ENCODE results near the gene RAC3.

RAC3 gene

GRCh38 chr17:82058230-82058854, 26.9 kb downstream of the RAC3 start:
- DNase-seq, result no peak

DNA sequence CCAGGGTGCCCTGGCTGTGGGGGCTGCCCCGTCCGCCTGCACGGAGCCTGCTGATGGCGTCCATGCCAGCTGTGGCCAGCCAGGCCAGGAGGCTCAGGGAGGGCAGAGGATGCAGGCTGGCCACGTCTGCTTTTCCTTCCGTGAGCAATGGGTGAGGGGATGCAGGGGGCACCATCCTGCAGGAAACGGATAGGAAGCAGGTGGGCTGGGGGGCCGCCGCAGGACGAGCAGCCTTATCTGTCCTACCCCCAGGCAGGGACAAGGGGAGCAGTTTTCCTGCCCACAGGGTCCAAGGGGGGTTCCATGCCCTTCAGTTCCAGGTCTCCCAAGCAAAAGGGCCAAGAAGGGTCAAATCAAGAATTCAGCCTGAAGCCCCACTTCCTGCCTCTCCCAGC, 27.4 kb downstream of the RAC3 start:
- no peak for DNase-seq

DNA sequence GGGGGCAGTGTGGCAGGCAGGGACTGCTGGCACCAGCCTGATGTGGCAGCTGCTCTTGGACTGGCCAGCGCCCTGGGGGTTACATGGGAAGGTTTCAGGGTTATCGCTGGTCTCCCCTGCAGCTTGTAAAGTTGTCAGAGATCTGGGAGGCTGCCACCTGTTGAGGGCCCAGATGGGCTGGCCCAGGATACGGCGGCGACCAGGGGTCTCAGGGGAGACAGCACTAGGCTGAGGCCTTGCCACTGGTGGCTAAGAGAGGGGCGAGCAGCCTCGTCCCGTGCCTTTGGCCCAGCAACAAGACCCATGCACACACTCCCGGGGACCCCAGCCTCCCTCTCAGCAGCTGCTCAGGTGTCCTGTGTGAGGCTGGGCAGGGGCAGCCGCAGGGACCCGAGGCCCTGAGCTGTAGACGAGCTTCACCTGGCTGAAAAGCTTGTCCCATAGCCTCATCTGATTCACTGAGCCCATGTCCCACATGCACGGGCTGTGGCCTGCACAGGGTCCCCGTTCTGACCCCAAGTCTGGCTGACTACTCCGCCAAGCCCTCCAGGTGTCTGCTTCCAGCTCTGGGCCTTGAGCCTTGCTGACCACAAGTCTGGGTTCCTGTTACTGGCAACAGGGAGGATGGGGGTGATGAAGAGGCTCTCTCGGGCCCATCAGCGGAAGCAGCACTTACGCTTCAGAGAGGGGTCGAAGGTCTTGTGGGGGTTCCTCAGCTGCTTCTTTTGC, 28.0 kb downstream of the RAC3 start:
- no peak for DNase-seq

DNA sequence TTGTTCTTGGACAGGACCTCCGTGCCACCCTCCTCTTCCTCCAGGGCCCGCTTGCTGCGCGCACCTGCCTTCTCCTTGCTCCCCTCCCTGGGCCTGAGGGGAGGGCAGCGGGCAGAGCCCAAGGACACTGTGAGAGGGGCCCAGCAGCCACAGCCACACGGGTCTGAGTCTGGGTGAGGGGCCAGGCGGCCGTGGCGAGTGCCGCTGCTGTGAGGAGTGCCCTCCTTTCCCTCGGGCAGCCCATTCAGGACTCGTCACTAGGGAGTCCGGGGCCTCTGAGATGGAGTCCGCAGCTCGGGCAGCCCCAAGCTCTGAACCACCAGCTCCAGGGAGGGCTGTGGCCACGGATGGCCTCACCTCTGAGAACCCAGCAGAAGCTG, 28.5 kb downstream of the RAC3 start:
- DNase-seq, result no peak

DNA sequence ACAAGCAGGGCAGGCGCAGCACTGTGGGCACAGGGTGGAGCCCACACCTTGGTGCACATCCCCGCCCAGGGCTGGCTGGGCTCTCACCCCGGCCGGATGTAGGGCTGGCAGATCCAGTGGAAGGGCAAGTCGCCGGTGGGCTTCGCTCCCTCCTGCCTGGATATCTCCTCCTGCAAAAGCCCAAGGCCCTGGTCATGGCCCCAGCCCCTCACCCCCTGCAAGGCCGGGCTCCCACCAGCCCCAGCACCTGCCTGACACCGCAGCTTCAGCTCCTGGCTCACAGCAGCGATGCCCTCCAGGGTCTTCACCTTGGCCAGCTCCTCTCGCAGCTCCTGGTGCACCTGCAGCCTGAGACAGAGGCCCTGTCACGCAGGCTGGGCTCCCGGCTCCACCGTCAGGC, 29.1 kb downstream of the RAC3 start:
- DNase-seq, result no peak

DNA sequence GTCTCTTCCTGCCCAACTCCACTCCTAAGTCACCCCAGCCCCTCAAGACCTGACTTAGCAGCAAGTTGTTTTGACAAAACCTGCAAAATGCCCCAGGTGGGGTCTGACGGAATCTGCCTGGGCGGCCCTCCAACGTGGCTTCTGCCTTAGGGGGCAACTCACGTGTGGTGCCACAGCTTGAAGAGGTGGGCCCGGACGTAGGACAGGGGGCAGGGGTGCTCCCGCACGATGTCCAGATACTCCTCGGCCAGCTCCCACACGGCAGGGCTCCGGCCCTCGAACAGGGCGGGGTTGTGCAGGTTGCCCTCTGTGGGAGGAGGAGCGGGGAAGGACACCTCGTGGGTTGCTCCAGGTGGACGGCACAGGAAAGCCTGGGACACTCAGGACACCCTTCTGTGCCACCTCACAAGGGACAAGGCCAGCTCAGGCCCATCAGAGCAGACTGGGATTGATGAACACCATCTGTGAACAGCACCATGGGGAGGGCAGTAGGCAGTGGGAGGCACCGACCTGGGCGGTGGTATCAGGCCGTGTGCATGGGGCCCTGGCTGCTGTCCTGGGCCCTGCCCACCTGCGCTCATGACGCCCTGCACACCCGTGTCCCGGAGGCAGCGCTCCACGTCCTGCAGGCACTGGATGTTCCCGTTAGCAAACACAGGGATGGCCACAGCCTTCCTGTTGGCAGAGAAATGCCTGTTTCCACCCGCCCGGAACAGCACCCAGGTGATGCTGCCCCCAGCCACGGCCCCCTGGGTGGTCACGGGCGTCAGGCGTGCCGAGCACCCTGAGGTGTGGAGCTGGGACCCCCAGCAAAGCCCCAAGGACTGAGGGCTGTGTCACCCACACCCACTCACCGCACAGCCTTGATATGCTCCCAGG, 29.8 kb downstream of the RAC3 start:
- no peak for DNase-seq

GRCh38 chr17:82062076-82062983, 30.9 kb downstream of the RAC3 start:
- DNase-seq, result no peak

DNA sequence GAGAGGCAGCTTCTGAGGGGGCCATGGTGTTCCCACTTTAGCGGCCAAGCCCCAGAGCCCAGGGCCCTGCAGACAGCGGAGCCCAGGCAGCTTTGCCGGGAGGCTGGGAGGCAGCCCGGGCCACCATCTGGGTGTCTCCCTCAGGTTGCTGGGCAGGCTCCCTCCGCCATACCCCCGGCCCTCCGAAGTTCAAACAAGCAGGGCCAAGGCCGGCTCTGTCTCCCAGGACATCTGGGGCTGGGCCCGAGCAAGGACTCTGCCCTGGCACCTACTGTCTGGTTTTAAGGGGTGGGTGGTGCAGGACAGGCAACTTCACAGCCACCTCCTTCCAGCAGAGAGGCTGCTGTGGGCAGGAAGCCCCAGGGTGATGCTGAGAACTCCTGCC, 31.5 kb downstream of the RAC3 start:
- no peak for DNase-seq

DNA sequence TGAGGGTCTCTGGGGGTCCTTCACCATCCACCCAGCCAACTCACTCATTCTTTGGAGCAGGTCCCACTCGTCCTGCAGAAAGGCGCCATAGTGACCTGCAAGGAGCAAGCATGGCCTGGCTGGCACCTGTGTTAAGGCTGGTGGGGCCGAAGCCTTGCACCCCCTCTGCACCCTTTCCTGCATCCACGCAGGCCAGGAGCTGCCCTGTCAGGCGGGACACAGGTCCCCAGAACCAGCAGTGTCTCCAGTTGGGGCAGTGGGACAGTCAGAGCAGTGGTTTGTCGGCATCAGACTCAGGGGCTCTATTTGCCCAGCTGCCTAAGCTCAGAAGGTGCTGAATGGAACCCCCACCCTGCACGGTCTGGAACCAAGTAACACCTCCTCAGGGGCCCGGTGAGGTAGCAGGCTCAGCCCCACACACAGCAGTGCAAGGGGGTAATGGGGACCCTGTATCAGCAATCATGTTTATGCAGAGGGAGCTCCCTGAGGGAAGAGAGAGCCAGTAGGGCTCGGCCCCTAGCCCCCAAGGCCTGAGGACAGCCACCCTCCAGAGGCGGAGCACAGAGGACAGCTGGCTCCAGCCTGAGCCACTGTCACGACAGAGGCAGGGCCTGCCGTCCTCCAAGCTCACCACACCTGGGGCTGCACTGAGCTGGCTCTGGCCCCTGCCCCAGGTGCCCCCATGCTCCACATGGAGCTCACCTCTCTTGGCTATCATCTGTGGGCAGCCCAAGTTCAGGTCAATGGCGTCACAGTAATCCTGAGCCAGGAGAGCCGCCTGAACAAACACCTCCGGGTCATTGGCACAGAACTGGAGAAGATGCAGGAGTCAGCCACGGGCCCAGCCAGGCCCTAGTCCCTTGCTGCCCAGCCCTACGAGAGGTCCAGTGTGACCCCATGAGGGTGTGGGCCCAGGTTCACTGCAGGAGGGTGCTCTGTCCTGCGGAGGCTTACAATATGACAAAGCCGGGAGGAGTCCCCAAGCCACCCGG, 32.2 kb downstream of the RAC3 start:
- no peak for DNase-seq

- DNase-seq, result no peak
Observed at GRCh38 chr17:82064433-82065192, 33.1 kb downstream of the RAC3 start.

GRCh38 chr17:82065193-82065637, 33.7 kb downstream of the RAC3 start:
- no peak for DNase-seq

DNA sequence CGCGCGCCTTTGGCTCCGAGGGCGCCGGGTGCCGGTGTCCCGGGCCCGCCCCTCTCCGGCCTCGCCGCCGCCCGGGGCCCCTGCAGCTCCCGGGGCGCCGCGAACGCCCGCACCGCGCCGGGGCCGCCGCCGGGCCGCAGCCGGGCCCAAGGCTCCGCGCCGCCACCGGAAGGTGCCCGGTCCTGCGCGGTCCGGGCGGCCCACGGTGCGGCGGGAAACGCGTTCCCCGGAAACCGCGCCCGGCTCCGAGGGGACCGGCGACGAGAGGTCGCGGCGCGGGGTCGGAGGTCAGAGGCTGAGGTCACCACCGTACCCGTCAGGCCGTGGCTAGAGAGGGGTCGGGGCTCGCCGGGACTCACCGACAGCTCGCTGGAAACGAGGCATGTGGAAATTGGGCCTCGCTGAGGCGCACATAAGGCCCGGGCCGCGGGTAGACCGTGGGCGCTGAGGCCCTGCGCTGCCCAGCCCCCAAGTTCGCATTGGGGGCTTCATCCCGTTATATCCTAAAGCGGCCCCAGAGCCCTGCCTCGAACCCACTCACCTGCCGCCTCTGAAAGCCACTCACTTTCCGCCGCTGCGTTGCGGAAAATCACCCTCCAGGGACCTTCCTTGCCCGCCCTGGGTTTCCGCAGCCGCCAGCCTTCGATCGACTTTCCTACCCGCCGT, 34.3 kb downstream of the RAC3 start, which contains the start of gene DUS1L:
DUS1L (minus strand) TSS at position 167 of the 666 bp plus-strand sequence. CDS start 745 bp downstream, outside the sequence.
- DNase-seq, result no peak

GRCh38 chr17:82070611-82071010, 39.1 kb downstream of the RAC3 start:
- DNase-seq, result no peak

DNA sequence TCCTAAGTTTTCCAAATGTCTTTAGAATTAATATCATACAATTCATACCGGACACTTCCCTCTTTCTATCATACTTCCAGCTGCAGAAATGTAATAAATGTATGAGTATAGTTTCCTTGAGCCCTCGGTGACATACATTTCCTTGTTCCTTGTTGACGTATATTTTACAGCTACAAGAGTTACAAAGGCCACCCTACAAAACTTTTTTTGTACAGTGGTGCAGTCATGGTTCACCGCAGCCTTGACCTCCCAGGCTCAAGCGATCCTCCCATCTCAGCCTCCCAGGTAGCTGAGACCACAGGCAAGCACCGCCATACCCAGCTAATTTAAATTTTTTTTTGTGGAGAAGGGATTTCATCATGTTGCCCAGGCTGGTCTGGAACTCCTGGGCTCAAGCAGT, 41.3 kb downstream of the RAC3 start:
- DNase-seq, result no peak

DNA sequence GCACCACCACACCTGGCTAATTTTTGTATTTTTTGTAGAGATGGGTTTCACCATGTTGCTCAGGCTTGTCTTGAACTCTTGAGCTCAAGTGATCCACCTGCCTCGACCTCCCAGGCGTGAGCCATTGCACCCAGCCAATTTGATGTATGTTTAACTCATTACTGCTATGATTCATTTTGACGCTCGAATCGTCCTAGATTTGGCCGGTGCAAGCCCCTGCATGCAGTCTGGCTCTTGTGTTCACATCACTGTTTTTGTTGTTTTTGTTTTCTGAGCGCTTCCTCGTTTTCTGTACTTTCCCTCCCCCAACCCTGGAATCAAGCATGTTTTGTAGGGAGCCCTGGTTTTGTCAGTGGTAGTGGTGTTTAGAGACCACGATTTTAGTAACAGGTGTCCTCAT, 42.0 kb downstream of the RAC3 start:
- no peak for DNase-seq

GRCh38 chr17:82076018-82076784, 44.7 kb downstream of the RAC3 start:
- DNase-seq, result no peak

- no peak for DNase-seq
Observed at GRCh38 chr17:82076785-82077591, 45.5 kb downstream of the RAC3 start.

All from SW 1271 (cell line).